Measurements from ENCODE around the gene CX3CL1.

DNA sequence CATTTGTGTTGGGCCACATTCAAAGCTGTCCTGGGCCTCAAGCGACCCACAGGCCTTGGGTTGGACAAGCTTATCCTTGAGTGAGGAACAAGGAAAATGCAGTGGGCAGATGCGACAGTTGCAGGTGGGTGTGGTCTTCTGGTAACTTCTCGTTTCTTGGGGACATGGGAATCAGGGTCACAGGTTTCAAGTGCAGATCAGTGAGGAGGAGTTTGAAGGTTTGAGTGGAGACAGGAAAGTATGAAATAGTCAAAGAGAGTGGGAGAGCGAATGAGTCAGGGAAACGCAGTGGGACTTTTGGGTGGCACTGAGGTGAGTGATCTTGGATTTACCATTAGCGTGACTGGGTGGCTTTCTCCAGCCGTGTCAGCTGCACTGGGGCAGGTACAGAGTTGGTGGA, 29.1 kb upstream of the CX3CL1 start:
- TF ChIP-seq EP300 (IDR thresholded peaks at IDR 0.05), result no peak
- no peak for TF ChIP-seq CTCF (IDR thresholded peaks at IDR 0.05)
- TF ChIP-seq POLR2A (IDR thresholded peaks at IDR 0.05), result no peak

Measured in suprapubic skin (tissue), 3 donors.